Keratinocyte (primary cell): ENCODE measurements around the gene PPM1D. TPM values are rescaled to one million over a fixed set of nuclear protein-coding genes. Genes with fewer than 3 reads are reported as not detected.

ENCODE experiments used
- DNase-seq: peaks from one replicate; pipeline ENCODE4 v3.0.0-alpha.2; 2011; ENCODE audit warnings: low read depth, missing footprints, low spot score
- FAIRE-seq: peaks from 2 replicates; lab custom pipeline; 2011; peaks lifted over from hg19 to GRCh38; lab: Jason Lieb, UNC
- H2AFZ ChIP-seq: 2 replicates; pipeline ENCODE4 v1.6.0; 2012; ENCODE audit warnings: low read length, control low read depth, inconsistent platforms; ENCODE audit not compliant: control insufficient read depth
- H3K27ac ChIP-seq: 2 replicates; pipeline ENCODE4 v1.5.1; 2011; ENCODE audit warnings: low read length; ENCODE audit not compliant: control insufficient read depth, insufficient read depth
- H3K27me3 ChIP-seq: 3 replicates; pipeline ENCODE4 v1.6.0; 2011; ENCODE audit warnings: low read length; ENCODE audit not compliant: control insufficient read depth, insufficient read depth; ENCODE audit errors: extremely low read depth
- H3K36me3 ChIP-seq, 2 experiments: 2 replicates in 1 of 2; 3 replicates in 1 of 2; pipeline ENCODE4 v1.5.1; 2011; ENCODE audit warnings: low read length in 2 of 2, mild to moderate bottlenecking in 1 of 2; ENCODE audit not compliant: control insufficient read depth in 2 of 2, insufficient read depth in 2 of 2; ENCODE audit errors: extremely low read depth in 1 of 2
- H3K4me1 ChIP-seq: 3 replicates; pipeline ENCODE4 v1.5.1; 2011; ENCODE audit warnings: low read length; ENCODE audit not compliant: control insufficient read depth, insufficient read depth; ENCODE audit errors: extremely low read depth
- H3K4me2 ChIP-seq: 3 replicates; pipeline ENCODE4 v1.6.0; 2011; ENCODE audit warnings: low read depth, low read length; ENCODE audit not compliant: control insufficient read depth, insufficient read depth; ENCODE audit errors: extremely low read depth
- H3K4me3 ChIP-seq, 3 experiments: fragments of 200-600 bp in 1 of 3; sonication (generic) in 1 of 3; 2 replicates in 2 of 3; 3 replicates in 1 of 3; pipeline ENCODE4 v1.5.1; 2011 to 2016; ENCODE audit warnings: low read length in 3 of 3, mild to moderate bottlenecking in 3 of 3, control low read depth in 2 of 3, inconsistent platforms in 1 of 3, low read depth in 1 of 3, mixed read lengths in 1 of 3, mixed run types in 1 of 3, moderate library complexity in 1 of 3; ENCODE audit not compliant: control insufficient read depth in 2 of 3, insufficient read depth in 2 of 3; ENCODE audit errors: extremely low read depth in 1 of 3
- H3K79me2 ChIP-seq: 2 replicates; pipeline ENCODE4 v1.6.0; 2012; ENCODE audit warnings: low read length; ENCODE audit not compliant: control insufficient read depth, insufficient read depth
- H3K9ac ChIP-seq: 3 replicates; pipeline ENCODE4 v1.6.0; 2011; ENCODE audit warnings: low read length; ENCODE audit not compliant: control insufficient read depth, insufficient read depth; ENCODE audit errors: extremely low read depth
- H3K9me1 ChIP-seq: 3 replicates; pipeline ENCODE4 v1.6.0; 2011; ENCODE audit warnings: low read length; ENCODE audit not compliant: control insufficient read depth, insufficient read depth; ENCODE audit errors: extremely low read depth
- H3K9me3 ChIP-seq: 2 replicates; pipeline ENCODE4 v1.5.1; 2012; ENCODE audit warnings: low read depth, low read length; ENCODE audit not compliant: control insufficient read depth
- H4K20me1 ChIP-seq: 3 replicates; pipeline ENCODE4 v1.6.0; 2011; ENCODE audit warnings: low read length; ENCODE audit not compliant: control insufficient read depth, insufficient read depth; ENCODE audit errors: extremely low read depth
- CTCF ChIP-seq, 3 experiments: IDR thresholded peaks in 1 of 3; conservative IDR thresholded peaks in 1 of 3; optimal IDR thresholded peaks in 1 of 3; 2 replicates in 2 of 3; 3 replicates in 1 of 3; pipeline versions ENCODE3 to v1.5.1; 2011; ENCODE audit warnings: low read length in 3 of 3, mild to moderate bottlenecking in 3 of 3, moderate library complexity in 2 of 3, control low read depth in 1 of 3, inconsistent platforms in 1 of 3; ENCODE audit not compliant: insufficient read depth in 2 of 3; ENCODE audit errors: extremely low read depth in 1 of 3
- EZH2 ChIP-seq: IDR thresholded peaks from one replicate; pipeline ENCODE4 v1.6.1; 2012; ENCODE audit warnings: inconsistent platforms, mild to moderate bottlenecking, low read length, moderate library complexity
- dilution Hi-C: fragments of 300-500 bp; cut with MboI; formaldehyde crosslinking; loops from one replicate; pipeline ENCODE4 v1.7.0; 2020; ENCODE audit warnings: low sequenced_read_pairs; ENCODE audit not compliant: extremely low pct_ligation_motif_present
- polyA plus RNA-seq, 5 experiments: library from polyadenylated mRNA; depleted of rRNA in 3 of 5; stranded (reverse) in 3 of 5; stranded (forward) in 1 of 5; unstranded in 1 of 5; fragments of >200 nt; gene quantifications; 1 replicate in 1 of 5; 2 replicates in 3 of 5; 3 replicates in 1 of 5; pipeline versions ENCODE4 v1.2.1 to v1.2.3, GENCODE V29; 2011 to 2012; ENCODE audit warnings: missing spikeins in 2 of 5, low read depth in 1 of 5, low replicate concordance in 1 of 5

Gene PPM1D
- polyA plus RNA-seq, 1 donor (not counting 4 experiments of a cell fraction or from before 2014, with no cell fraction given): 2.9 TPM

DNA sequence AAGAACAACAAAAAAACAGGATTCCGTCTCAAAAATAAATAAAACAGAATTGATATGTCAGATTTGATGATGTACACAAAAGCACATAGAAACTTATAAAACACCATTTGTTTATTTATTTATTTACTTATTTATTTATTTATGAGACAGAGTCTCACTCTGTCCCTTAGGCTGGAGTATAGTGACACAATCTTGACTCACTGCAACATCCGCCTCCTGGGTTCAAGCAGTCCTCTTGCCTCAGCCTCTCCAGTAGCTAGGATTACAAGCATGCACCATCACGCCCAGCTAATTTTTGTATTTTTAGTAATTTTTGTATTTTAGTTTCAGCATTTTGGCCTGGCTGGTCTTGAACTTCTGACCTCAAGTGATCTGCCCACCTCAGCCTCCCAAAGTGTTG is 99.1 kb downstream of the PPM1D start:
- Histone ChIP-seq H3K36me3 (no peaks in the 10 kb centered on the region), H3K27ac (no peak overlapping the region), H3K4me1 (peaks cover 12% of the 10 kb centered on the region), H3K27me3 (no peaks in the 10 kb centered on the region), H3K9ac (no peak overlapping the region), H3K4me3 (no peak overlapping the region), H4K20me1 (no peaks in the 10 kb centered on the region), H3K9me1 (no peaks in the 10 kb centered on the region), H2AFZ (no peak overlapping the region), H3K79me2 (no peaks in the 10 kb centered on the region), H3K4me2 (no peak overlapping the region), H3K9me3 (no peaks in the 10 kb centered on the region)
- dilution Hi-C loops: no loop called here
- no peak for FAIRE-seq
- DNase-seq: no peak
- TF ChIP-seq CTCF (optimal IDR thresholded peaks at IDR 0.05 in 1 of 3, IDR thresholded peaks at IDR 0.05 in 1 of 3, conservative IDR thresholded peaks at IDR 0.05 in 1 of 3; ENCODE audit: extremely low read depth in 1 of 3, insufficient read depth in 2 of 3, low read length in 3 of 3) (no peak), EZH2 (no peak)

- Histone ChIP-seq H3K9me1 (no peaks in the 10 kb centered on the region), H3K9me3 (no peaks in the 10 kb centered on the region), H3K27me3 (no peaks in the 10 kb centered on the region), H3K79me2 (no peaks in the 10 kb centered on the region), H3K9ac (no peak overlapping the region), H3K27ac (no peak overlapping the region), H3K4me2 (no peak overlapping the region), H4K20me1 (no peaks in the 10 kb centered on the region), H3K4me3 (no peak overlapping the region), H3K4me1 (no peaks in the 10 kb centered on the region), H2AFZ (no peak overlapping the region), H3K36me3 (no peaks in the 10 kb centered on the region)
- DNase-seq (no peak), FAIRE-seq (no peak)
- dilution Hi-C loops: no loop called here
- TF ChIP-seq EZH2: no peak
- no peak for TF ChIP-seq CTCF (optimal IDR thresholded peaks at IDR 0.05 in 1 of 3, IDR thresholded peaks at IDR 0.05 in 1 of 3, conservative IDR thresholded peaks at IDR 0.05 in 1 of 3; ENCODE audit: extremely low read depth in 1 of 3, insufficient read depth in 2 of 3, low read length in 3 of 3)
Observed at GRCh38 chr17:60704170-60704569, 104.2 kb downstream of the PPM1D start.
